SK-N-MC (cell line): ENCODE measurements around the gene SOBP.
"Not testable (repeated sequence)": the region's sequence is repeated elsewhere in the genome, so short reads cannot be mapped to it uniquely, and the experiment has no call there.

Source experiments
- DNase-seq: peaks from one replicate; pipeline ENCODE4 v3.0.0-alpha.2; 2011; ENCODE audit warnings: low read depth, low spot score
- H3K27ac ChIP-seq: fragments of 200-600 bp; sonication (generic); 2 replicates; pipeline ENCODE4 v1.5.1; 2016; ENCODE audit warnings: mixed run types
- H3K36me3 ChIP-seq: fragments of 200-600 bp; sonication (generic); 2 replicates; pipeline ENCODE4 v1.6.1; 2017; ENCODE audit warnings: antibody characterized with exemption, low read length, mixed read lengths; ENCODE audit not compliant: insufficient read depth
- H3K4me3 ChIP-seq: fragments of 200-600 bp; sonication (generic); 2 replicates; pipeline ENCODE4 v1.5.1; 2016
- H3K9ac ChIP-seq: fragments of 200-600 bp; sonication (generic); 2 replicates; pipeline ENCODE4 v1.8.0; 2017; ENCODE audit warnings: mixed run types, mixed read lengths; ENCODE audit not compliant: insufficient read length
- H3K9me3 ChIP-seq: fragments of 200-600 bp; sonication (generic); 2 replicates; pipeline ENCODE4 v1.6.1; 2017; ENCODE audit warnings: low read depth, mild to moderate bottlenecking, antibody characterized with exemption, low read length, moderate library complexity, mixed read lengths
- EZH2 ChIP-seq: fragments of 200-600 bp; sonication (generic); IDR thresholded peaks from one replicate; pipeline ENCODE4 v1.6.1; 2017; ENCODE audit warnings: antibody characterized with exemption
- FOXP2 ChIP-seq: optimal IDR thresholded peaks from 2 replicates; pipeline ENCODE3; 2011; ENCODE audit warnings: mild to moderate bottlenecking, moderate library complexity; ENCODE audit not compliant: insufficient read depth; ENCODE audit errors: extremely low read length, control extremely low read depth
- POLR2AphosphoS5 ChIP-seq: IDR thresholded peaks from 2 replicates; pipeline ENCODE4 v1.6.1; 2012; ENCODE audit warnings: mild to moderate bottlenecking, low read depth, low read length, borderline replicate concordance

The SOBP gene

DNA sequence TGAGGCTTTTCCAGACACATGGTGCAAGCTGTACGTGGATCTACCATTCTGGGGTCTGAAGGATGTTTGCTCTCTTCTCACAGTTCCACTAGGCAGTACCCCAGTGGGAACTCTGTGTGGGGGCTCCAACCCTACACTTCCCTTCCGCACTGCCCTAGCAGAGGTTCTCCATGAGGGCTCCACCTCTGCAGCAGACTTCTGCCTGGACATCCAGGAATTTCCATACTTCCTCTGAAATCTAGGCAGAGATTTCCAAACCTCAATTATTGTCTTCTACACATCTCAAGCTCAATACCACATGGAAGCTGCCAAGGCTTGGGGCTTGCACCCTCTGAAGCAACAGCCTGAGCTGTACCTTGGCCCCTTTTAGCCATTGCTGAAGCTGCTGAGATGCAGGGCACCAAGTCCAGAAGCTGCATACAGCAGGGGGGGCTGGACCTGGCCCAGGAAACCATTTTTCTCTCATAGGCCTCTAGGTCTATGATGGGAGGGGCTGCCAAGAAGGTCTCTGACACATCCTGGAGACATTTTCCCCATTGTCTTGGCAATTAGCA is 42.2 kb upstream of the SOBP start:
- H3K9me3 ChIP-seq, result peaks cover 9% of the 10 kb centered on the region; the same call in 1 of the 2 replicates
- TF ChIP-seq POLR2AphosphoS5, result no peak
- TF ChIP-seq FOXP2, result no peak
- TF ChIP-seq EZH2, result no peak
- DNase-seq, result no peak

DNA sequence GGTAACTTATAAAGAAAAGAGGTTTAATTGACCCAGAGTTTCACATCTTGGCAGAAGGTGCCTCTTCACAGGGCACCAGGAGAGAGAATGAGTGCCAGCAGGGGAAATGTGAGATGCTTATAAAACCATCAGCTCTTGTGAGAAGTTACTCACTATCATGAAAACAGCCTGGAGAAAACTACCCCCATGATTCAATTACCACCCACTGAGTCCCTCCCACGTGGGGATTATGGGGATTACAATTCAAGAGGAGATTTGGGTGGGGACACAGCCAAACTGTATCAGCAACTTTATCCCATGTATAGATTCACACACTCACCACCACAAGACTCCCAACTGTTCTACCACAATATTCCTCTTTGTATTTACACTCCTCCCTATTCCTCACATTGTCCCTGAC is 41.1 kb upstream of the SOBP start:
- Histone ChIP-seq H3K36me3 (0 out of 2 replicates have a peak, but pooled peaks cover 2% of the 10 kb centered on the region), H3K4me3 (no peak overlapping the region), H3K9ac (no peak overlapping the region), H3K27ac (no peak overlapping the region), H3K9me3 (peaks cover 9% of the 10 kb centered on the region; the same call in 1 of the 2 replicates)
- no peak for TF ChIP-seq POLR2AphosphoS5
- DNase-seq, result no peak

More for the DNA sequence above, 42.2 kb upstream of the SOBP start:
- Histone ChIP-seq H3K27ac (no peak overlapping the region), H3K4me3 (no peak overlapping the region), H3K9ac (no peak overlapping the region), H3K36me3 (0 out of 2 replicates have a peak, but pooled peaks cover 2% of the 10 kb centered on the region)

DNA sequence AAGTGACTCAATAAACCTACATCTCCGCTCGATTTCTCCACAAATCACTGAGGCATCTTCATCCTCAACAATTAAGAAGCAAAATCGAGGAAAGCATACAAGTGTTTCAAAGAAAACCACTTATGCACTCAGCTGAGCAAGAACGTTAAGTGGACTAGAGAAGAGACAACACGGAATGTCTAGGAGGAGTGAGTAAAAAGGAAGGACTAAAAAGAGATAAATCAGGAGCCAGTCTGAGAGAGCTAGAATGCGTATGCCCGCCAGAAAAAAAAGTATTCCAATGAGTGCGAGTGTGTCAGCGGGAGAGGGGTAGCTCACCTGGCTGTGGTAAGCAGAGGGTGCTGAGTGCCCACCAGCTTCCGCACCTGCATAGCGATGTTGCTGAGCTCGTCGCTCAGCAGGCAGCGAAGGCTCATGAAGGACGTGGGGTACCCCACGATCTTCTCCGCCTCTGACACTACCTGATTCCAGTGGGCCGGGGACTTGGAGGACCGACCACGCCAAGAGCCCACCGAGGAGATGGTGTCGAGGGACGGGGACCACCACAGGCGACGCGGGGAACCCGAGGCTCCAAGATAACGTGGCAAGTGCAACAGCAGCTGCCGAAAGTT is 31.1 kb upstream of the SOBP start:
- H3K36me3 ChIP-seq, result no peaks in the 10 kb centered on the region
- H3K4me3 ChIP-seq, result peak overlapping the region; percentile 99
- no peaks in the 10 kb centered on the region for H3K9me3 ChIP-seq
- H3K27ac ChIP-seq, result peak overlapping the region; percentile 80
- peak overlapping the region; percentile 91 for H3K9ac ChIP-seq
- no peak for TF ChIP-seq FOXP2
- no peak for TF ChIP-seq POLR2AphosphoS5
- TF ChIP-seq EZH2, result no peak
- DNase-seq, result no peak

DNA sequence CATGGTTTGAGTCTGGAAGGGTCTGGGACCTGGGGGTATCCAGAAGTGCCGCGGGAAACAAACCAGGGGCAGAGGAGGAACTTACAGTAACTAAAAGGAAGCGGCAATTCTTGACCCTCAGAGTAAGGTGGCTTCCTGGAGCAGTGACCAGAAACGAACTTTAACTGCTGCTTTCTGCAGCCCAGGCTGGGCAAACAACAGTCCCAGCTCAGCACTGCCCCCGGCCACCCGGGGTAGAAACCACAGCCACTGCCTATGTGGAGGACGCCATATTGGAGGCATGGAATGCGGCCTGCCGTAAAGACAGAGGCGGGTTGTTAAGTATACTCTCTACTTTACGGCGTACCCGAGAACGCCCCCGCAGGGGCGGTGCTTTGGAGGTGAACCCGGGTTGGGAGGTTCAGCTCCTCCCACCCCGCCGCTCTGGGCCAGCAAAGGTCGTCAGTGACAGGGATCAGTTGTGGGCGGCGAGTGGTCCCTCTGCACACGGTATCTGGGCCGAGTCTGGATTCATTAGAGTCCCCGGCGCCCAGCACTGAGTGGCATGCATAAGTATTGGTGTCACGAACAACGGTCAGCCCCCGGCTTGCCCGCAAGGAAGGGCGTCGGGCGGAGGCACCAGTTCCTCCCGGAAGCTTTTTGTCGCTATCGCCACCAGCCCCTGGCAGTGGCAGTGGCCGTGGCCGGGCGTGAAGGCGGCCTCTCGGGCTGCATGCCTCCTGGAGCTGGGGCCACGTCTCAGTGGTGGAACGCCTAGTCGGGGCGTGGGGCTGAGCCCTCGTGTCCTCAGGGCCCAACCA is 30.4 kb upstream of the SOBP start, which contains the start of gene PDSS2:
Gene PDSS2, minus strand, starts transcription at position 282 of the 800 bp plus-strand sequence. Its CDS starts 279 bp downstream, at position 3.
- peak; percentile 96 for TF ChIP-seq POLR2AphosphoS5
- TF ChIP-seq EZH2, result no peak
- Histone ChIP-seq H3K4me3 (peak within 1 kb of the TSS; percentile 99), H3K9me3 (no peaks in the 10 kb centered on the region), H3K9ac (peak within 1 kb of the TSS; percentile 91), H3K27ac (peak within 1 kb of the TSS; percentile 80), H3K36me3 (no peaks in the 10 kb centered on the region)
- peak; percentile 76 for DNase-seq

DNA sequence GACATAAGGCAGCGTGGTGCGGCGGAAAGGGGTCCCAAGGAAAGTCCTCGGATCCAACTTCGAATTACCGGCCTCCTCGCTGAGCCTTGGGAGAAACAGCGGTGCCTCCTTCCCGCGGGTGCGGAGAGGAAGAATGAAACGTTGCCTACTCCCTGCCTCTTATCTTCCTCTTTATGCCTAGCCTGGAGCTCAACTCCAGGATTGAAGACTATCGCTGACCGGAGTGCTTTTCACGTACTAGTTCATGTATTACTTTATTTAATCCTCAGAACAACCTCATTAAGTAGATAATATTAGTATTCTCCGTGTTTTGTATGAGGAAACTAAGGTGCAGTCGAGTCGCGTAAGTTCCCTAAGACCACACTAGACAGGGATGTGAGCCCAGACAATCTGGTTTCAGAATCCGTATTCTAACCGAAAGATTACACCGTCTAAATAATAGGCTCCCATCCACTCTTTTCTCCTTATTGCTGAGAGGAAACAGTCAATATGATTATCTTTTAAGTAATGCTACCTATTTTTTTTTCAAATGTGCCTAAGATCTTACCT is 29.8 kb upstream of the SOBP start:
- TF ChIP-seq FOXP2 (no peak), EZH2 (no peak), POLR2AphosphoS5 (no peak)
- no peak overlapping the region for H3K27ac ChIP-seq
- H3K9ac ChIP-seq, result peak overlapping the region; percentile 81
- H3K4me3 ChIP-seq, result peak overlapping the region; percentile 99
- no peaks in the 10 kb centered on the region for H3K9me3 ChIP-seq
- DNase-seq, result no peak
- no peaks in the 10 kb centered on the region for H3K36me3 ChIP-seq

DNA sequence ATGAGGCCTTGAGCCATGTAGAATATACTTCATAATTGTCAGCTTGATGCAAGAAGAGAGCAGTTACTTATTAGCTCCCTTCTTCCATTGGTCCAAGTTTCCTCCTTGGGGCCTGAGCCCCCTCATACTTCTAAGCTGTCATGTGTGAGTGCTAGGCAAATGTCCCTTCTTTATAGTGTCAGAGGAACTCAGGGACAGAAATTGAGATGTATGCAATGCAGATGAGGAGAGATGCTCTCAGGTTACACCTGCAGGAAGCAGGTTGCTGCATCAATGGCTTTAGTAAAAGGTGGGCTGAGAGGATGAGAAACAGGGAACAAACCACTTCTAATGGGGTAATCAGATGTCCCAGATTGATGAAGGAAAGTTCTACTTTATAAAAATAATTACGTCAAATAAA is 23.9 kb upstream of the SOBP start:
- Histone ChIP-seq H3K27ac (no peak overlapping the region), H3K4me3 (no peak overlapping the region), H3K9ac (no peak overlapping the region), H3K9me3 (no peaks in the 10 kb centered on the region), H3K36me3 (no peaks in the 10 kb centered on the region)
- no peak for DNase-seq
- TF ChIP-seq FOXP2, result no peak
- TF ChIP-seq POLR2AphosphoS5, result no peak
- TF ChIP-seq EZH2, result no peak

DNA sequence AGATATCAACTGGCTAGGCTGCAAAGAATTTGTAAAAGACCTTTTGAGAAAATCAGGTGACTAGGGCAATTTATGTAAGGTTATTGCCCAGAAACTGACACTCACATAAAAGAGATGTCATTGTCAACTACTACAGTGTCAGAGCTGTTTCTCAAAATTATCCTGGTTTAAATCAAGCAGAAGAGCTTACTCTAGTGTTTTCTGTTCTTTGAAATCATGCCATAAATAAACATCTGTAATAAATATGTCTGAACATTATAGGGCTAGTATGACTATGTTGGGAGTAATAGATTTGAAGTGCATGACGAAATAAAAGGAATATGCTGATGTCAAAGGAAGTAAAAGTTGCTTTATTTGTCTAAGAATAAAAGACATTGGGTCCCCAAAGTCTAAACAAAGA is 19.6 kb upstream of the SOBP start:
- TF ChIP-seq FOXP2 (no peak), POLR2AphosphoS5 (no peak), EZH2 (no peak)
- H3K9me3 ChIP-seq, result no peaks in the 10 kb centered on the region
- H3K4me3 ChIP-seq, result no peak overlapping the region
- no peak overlapping the region for H3K9ac ChIP-seq
- H3K36me3 ChIP-seq, result no peaks in the 10 kb centered on the region
- DNase-seq, result no peak
- no peak overlapping the region for H3K27ac ChIP-seq

DNA sequence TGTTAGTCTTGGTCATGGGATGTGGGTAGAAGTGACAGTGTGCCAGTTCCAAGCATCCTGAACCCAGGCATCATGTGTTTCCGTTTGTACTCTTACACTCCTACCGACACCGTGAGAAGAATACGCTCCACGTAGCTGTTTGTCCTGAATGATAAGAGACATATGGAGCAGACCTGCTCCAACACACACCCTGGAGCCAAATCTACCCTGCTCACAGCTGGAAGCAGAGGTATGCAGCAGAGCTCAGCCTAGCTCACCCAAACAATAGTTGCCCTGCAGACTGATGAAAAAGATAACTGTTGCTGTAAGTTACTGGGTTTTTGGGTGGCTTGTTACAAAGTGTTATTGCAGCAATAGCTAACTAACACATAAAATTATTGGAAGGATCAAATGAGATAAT is 16.3 kb upstream of the SOBP start:
- TF ChIP-seq POLR2AphosphoS5, result no peak
- TF ChIP-seq FOXP2, result no peak
- no peak for TF ChIP-seq EZH2
- Histone ChIP-seq H3K9ac (no peak overlapping the region), H3K27ac (no peak overlapping the region), H3K4me3 (no peak overlapping the region), H3K36me3 (no peaks in the 10 kb centered on the region), H3K9me3 (no peaks in the 10 kb centered on the region)
- DNase-seq, result no peak

DNA sequence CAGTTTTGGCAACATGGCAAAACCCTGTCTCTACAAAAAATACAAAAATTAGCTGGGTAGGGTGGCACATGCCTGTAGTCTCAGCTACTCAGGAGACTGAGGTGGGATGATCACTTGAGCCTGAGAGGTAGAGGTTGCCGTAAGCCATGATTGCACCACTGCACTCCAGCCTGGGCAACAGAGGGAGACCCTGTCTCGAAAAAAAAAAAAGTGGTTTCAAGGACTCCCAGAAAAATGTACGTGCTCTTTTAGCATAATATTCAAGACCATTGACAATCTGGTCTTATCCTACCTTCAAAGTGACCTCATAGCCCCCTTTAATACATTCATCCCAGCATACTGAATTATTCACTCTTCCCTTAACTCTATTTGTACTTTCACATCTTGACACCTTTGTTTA is 14.6 kb upstream of the SOBP start:
- not testable (repeated sequence) for H3K9ac ChIP-seq, H3K4me3 ChIP-seq, H3K9me3 ChIP-seq, DNase-seq, H3K27ac ChIP-seq, H3K36me3 ChIP-seq

DNA sequence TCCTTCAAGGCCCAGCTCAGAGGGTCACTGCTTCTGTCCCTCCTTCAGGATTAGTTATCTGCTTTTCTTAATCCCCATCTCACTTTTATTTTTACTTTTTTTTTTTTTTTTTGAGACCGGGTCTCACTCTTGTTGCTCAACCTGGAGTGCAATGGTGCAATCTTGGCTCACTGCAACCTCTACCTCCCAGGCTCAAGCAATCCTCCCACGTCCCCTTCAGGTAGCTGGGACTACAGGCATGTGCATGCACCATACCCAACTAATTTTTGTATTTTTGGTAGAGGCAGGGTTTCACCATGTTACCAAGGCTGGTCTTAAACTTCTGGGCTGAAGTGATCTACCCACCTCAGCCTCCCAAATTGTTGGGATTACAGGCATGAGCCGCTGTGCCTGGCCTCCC is 14.1 kb upstream of the SOBP start:
- DNase-seq, H3K4me3 ChIP-seq: not testable (repeated sequence)

More for the DNA sequence above, 14.1 kb upstream of the SOBP start:
- not testable (repeated sequence) for H3K27ac ChIP-seq, H3K36me3 ChIP-seq, H3K9me3 ChIP-seq, H3K9ac ChIP-seq
